GM19193 (cell line): ENCODE results near the gene DUSP18.

Experiments used
- POLR2A ChIP-seq: IDR thresholded peaks from 4 replicates; pipeline ENCODE4 v1.6.1; 2011; ENCODE audit not compliant: insufficient read depth, insufficient read length; ENCODE audit errors: extremely low read depth

DUSP18 gene

DNA sequence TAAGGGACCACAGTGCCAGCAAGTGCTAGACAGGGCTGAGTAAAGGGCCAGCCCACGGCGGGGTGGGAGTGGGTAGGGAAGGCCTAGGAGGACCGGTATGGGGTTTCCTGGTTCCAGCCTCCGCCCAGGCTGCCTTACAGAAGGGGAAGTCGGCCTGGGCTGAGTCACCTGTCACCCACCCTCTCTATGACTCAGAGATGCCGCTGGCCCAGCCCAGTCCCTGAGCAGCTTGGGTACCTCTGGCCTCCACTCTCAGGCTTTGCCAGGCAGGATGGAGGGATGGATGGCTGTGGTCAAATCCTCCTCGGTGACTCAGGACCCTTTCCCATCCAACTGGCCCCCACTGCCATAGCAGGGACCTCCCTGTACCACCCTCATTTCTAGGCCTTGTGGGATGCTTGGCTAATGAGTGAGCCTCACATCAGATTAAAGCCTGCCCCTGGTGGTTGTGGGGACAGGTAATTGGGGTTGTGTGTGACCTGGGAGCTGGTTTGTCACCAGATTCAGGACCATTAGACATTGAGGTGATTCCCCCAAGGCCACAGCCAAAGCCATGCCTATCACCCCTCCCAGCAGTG is 18.2 kb downstream of the DUSP18 start:
- TF ChIP-seq POLR2A = no peak

GRCh38 chr22:30648825-30649224 is 18.9 kb downstream of the DUSP18 start:
- TF ChIP-seq POLR2A = no peak

DNA sequence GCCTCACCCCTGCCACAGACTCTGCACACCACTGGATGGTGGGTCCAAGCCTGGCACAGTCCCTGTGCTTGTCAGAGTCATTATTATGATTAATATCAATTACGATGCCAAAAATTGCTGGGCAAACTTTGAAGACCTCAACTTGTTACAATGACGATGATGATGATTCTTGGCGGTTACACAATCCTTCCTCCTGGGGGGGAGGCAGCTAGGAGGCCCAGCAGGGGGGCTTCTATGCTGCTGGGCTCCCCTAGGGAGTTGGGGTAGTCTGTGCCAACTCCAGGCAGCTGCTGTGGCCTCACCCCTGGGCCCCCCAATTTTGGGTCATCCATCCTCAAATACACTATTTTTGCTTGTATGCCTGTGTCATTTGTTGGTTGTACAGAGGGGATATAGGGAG is 20.1 kb downstream of the DUSP18 start:
- no peak for TF ChIP-seq POLR2A

GRCh38 chr22:30646518-30647160 is 21.0 kb downstream of the DUSP18 start:
- no peak for TF ChIP-seq POLR2A

GRCh38 chr22:30643055-30643875 is 24.4 kb downstream of the DUSP18 start:
- no peak for TF ChIP-seq POLR2A

DNA sequence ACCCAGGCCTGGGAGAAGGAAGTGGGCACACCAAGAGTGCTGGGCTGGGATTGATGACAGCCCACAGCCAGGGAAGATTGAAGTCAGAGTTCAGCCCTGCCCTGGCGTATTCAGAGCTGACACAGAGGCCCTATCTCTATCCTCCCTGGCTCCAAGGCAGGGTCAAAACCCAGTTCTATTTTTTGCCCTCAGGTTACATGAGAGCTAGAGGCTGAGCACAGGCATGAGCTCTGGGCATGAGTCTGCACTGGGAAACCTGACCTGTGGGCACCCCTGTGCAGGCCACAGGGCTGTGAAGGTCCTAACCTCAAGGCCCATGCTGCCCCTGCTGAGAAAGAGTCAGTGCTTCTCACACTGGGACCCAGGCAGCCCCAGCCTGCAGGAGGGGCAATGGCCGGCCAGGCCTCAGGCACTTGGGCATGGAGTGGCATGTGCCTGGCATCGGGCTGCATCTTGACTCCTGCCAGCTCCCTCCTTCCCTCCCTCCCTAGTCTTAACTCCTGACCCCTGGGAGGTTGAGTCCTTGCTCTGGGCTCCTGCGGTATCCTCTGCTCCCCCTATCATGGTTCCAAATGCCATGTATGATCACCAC is 26.7 kb downstream of the DUSP18 start:
- TF ChIP-seq POLR2A = no peak

GRCh38 chr22:30640361-30640760 is 27.3 kb downstream of the DUSP18 start:
- TF ChIP-seq POLR2A = no peak

DNA sequence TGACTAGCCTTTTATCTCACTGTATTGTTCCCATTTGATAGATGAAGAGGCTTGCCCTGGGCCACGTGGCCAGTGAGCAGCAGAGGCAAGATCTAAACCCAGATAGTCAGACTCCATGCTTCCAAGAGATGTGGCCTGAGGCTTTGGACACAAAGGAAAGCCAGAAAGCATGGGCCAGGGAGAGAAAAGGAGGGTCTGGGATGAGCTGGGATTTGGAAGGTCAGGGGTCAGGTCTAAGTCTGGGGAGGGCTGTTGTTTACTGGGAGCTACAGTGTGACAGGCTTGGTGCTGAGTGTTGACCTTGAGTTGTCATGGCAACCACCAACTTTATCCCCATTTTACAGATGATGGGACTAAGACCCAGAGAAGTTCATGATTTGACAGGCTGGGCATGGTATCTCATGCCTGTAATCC is 30.0 kb downstream of the DUSP18 start:
- TF ChIP-seq POLR2A = no peak

GRCh38 chr22:30636226-30637077 is 31.2 kb downstream of the DUSP18 start:
- no peak for TF ChIP-seq POLR2A

- TF ChIP-seq POLR2A = peak; percentile 57
Observed at GRCh38 chr22:30635273-30636225, 32.1 kb downstream of the DUSP18 start, which contains the start of gene SLC35E4. Gene SLC35E4, plus strand, starts transcription at chr22:30635781. Its CDS starts 670 bp downstream, at chr22:30636451.

GRCh38 chr22:30634471-30635233 is 33.0 kb downstream of the DUSP18 start:
- TF ChIP-seq POLR2A = peak; percentile 13

GRCh38 chr22:30628491-30628890 is 39.2 kb downstream of the DUSP18 start:
- no peak for TF ChIP-seq POLR2A

- no peak for TF ChIP-seq POLR2A
Observed at GRCh38 chr22:30627471-30627870, 40.2 kb downstream of the DUSP18 start.
